K562 (cell line): ENCODE measurements around the gene SLAIN1. TPM values are rescaled to one million over a fixed set of nuclear protein-coding genes. Genes with fewer than 3 reads are reported as not detected.

ENCODE experiments used
- ATAC-seq: fragments of 200-7000 bp; cut with Tn5 transposase; 3 replicates; pipeline ENCODE4 v1.9.1; 2020; ENCODE audit warnings: moderate library complexity
- BruUV-seq: library from RNA; stranded (reverse); fragments of 400-500 nt; replicated peaks from 2 replicates; lab custom pipeline; 2021; lab: Mats Ljungman, UMichigan
- CTCF ChIA-PET: fragments of 300-600 bp; formaldehyde crosslinking; extraction: SDS; loops from one replicate; lab custom pipeline; 2021; ENCODE audit warnings: low intra/inter-chr PET ratio; lab: Yijun Ruan, JAX
- POLR2A ChIA-PET: fragments of 300-600, 350-650 bp; sonication (Branson Sonifier 250); formaldehyde crosslinking; extraction: SDS; loops from one replicate; lab custom pipeline; 2021; ENCODE audit warnings: antibody characterized with exemption, inconsistent platforms; lab: Yijun Ruan, JAX
- DNase-seq, 4 experiments: peaks; one replicate each; pipeline versions ENCODE4 v3.0.0 to v3.0.0-alpha.2; 2011 to 2018; ENCODE audit warnings: low spot score in 3 of 4, mixed read lengths in 3 of 4; ENCODE audit errors: extremely low read depth in 1 of 4
- FAIRE-seq: peaks from 2 replicates; lab custom pipeline; 2011; peaks lifted over from hg19 to GRCh38; lab: Jason Lieb, UNC
- H2AFZ ChIP-seq: 2 replicates; pipeline ENCODE4 v1.6.0; 2011; ENCODE audit warnings: low read depth, low read length, control low read depth, inconsistent platforms
- H3K27ac ChIP-seq: fragments of 200-600 bp; 3 replicates; pipeline ENCODE4 v1.8.0; 2011; ENCODE audit warnings: low read depth, mild to moderate bottlenecking, control low read depth, inconsistent platforms, low read length, moderate library complexity, mixed read lengths; ENCODE audit errors: extremely low read depth
- H3K27me3 ChIP-seq, 2 experiments: fragments of 300-600 bp in 1 of 2; 2 replicates in 1 of 2; 3 replicates in 1 of 2; pipeline versions ENCODE4 v1.6.0 to v1.8.0; 2011; ENCODE audit warnings: inconsistent platforms in 2 of 2, low read length in 2 of 2, mild to moderate bottlenecking in 1 of 2, mixed read lengths in 1 of 2, moderate library complexity in 1 of 2; ENCODE audit not compliant: control insufficient read depth in 2 of 2, insufficient read depth in 2 of 2
- H3K36me3 ChIP-seq: fragments of 300-600 bp; 3 replicates; pipeline ENCODE4 v1.8.0; 2011; ENCODE audit warnings: mild to moderate bottlenecking, low read length, inconsistent platforms; ENCODE audit not compliant: control insufficient read depth, insufficient read depth
- H3K4me1 ChIP-seq, 2 experiments: fragments of 200-600 bp in 1 of 2; replicated peaks in 1 of 2; 2 replicates in 1 of 2; 3 replicates in 1 of 2; pipeline versions ENCODE4 v1.5.1 to v1.8.0; 2011; ENCODE audit warnings: inconsistent platforms in 2 of 2, low read length in 2 of 2, mild to moderate bottlenecking in 1 of 2, mixed read lengths in 1 of 2, moderate library complexity in 1 of 2; ENCODE audit not compliant: control insufficient read depth in 2 of 2, insufficient read depth in 2 of 2
- H3K4me2 ChIP-seq: 2 replicates; pipeline ENCODE4 v1.6.1; 2011; ENCODE audit warnings: low read length, control low read depth, inconsistent platforms, mixed read lengths; ENCODE audit not compliant: insufficient read depth
- H3K4me3 ChIP-seq: fragments of 200-600 bp; sonication (generic), shearing (Covaris generic); 2 replicates; pipeline ENCODE4 v1.5.1; 2016; ENCODE audit warnings: control low read depth, inconsistent platforms
- H3K79me2 ChIP-seq: fragments of 200-600 bp; 3 replicates; pipeline ENCODE4 v1.8.0; 2011; ENCODE audit warnings: low read length, inconsistent platforms; ENCODE audit not compliant: control insufficient read depth, insufficient read depth
- H3K9ac ChIP-seq, 2 experiments: 2 replicates each; pipeline versions ENCODE4 v1.6.0 to v1.6.1; 2011; ENCODE audit warnings: low read depth in 2 of 2, low read length in 2 of 2, control low read depth in 1 of 2, inconsistent platforms in 1 of 2, mild to moderate bottlenecking in 1 of 2, mixed read lengths in 1 of 2; ENCODE audit not compliant: insufficient read depth in 1 of 2
- H3K9me1 ChIP-seq: one replicate; pipeline ENCODE4 v1.6.0; 2011; ENCODE audit warnings: inconsistent platforms, mild to moderate bottlenecking, low read length, moderate library complexity; ENCODE audit not compliant: control insufficient read depth, insufficient read depth
- H3K9me3 ChIP-seq: replicated peaks from 2 replicates; pipeline ENCODE4 v1.5.1; 2011; ENCODE audit warnings: low read depth, low read length, inconsistent platforms; ENCODE audit not compliant: control insufficient read depth, insufficient read depth
- H4K20me1 ChIP-seq: replicated peaks from 2 replicates; pipeline ENCODE4 v1.6.1; 2011; ENCODE audit warnings: low read length, inconsistent platforms, mixed read lengths; ENCODE audit not compliant: control insufficient read depth, insufficient read depth
- BRCA1 ChIP-seq, 2 experiments: fragments of 450-650 bp in 1 of 2; sonication (generic) in 1 of 2; formaldehyde crosslinking in 1 of 2; IDR thresholded peaks; 2 replicates each; pipeline versions ENCODE4 v1.5.0 to v1.6.1; 2017 to 2020; ENCODE audit warnings: mild to moderate bottlenecking in 1 of 2, missing genetic modification reagents in 1 of 2
- GTF2F1 ChIP-seq: IDR thresholded peaks from 2 replicates; pipeline ENCODE4 v1.6.1; 2011; ENCODE audit warnings: low read depth, low read length, improper control_type of control experiment
- SMARCE1 ChIP-seq: fragments of 450-650 bp; IDR thresholded peaks from 2 replicates; pipeline ENCODE4 v1.7.1; 2016; ENCODE audit warnings: mild to moderate bottlenecking
- TCF7L2 ChIP-seq: fragments of 150-350 bp; IDR thresholded peaks from 2 replicates; pipeline ENCODE4 v1.6.1; 2016; ENCODE audit warnings: low read depth, mild to moderate bottlenecking, low read length, moderate library complexity
- TGIF2 ChIP-seq: sonication (generic); formaldehyde crosslinking; IDR thresholded peaks from 2 replicates; pipeline ENCODE4 v1.8.1; 2022; ENCODE audit warnings: mild to moderate bottlenecking, missing genetic modification reagents, moderate library complexity
- ZNF124 ChIP-seq: sonication (generic); formaldehyde crosslinking; IDR thresholded peaks from 2 replicates; pipeline ENCODE4 v1.8.1; 2022; ENCODE audit warnings: missing genetic modification reagents
- in situ Hi-C: fragments of 300-500 bp; cut with MboI; formaldehyde crosslinking; loops from 4 replicates; pipeline ENCODE4 v1.15.0; 2018; ENCODE audit warnings: inconsistent platforms, mixed read lengths
- intact Hi-C: fragments of 100-400 bp; cut with micrococcal nuclease; formaldehyde crosslinking; loops from 2 replicates; pipeline ENCODE4 v1.14.2; 2022
- polyA plus RNA-seq, 8 experiments: library from polyadenylated mRNA; depleted of rRNA in 4 of 8; stranded (reverse) in 5 of 8; unstranded in 3 of 8; fragments of >200 nt; fragmentation: Nextera tagmentation in 2 of 8; fragmentation: Illumina TruSeq in 1 of 8; extraction: Ambion mirVana in 2 of 8; extraction: Trizol in 1 of 8; gene quantifications; 2 replicates each; pipeline versions ENCODE4 v1.2.1 to v1.2.3, GENCODE V29; 2011 to 2014; ENCODE audit warnings: inconsistent platforms in 1 of 8, missing spikeins in 1 of 8
- total RNA-seq, 7 experiments: library from RNA; depleted of rRNA in 6 of 7; stranded (reverse); fragments of >200 nt in 6 of 7; fragmentation: Illumina TruSeq in 2 of 7; extraction: Trizol in 2 of 7; gene quantifications; 2 replicates each; pipeline versions ENCODE4 v1.2.1 to v1.2.3, GENCODE V29; 2011 to 2021; ENCODE audit warnings: low replicate concordance in 1 of 7
- TF ChIP-seq, protein P1 (sequence below), 2 experiments: IDR thresholded peaks; 2 replicates each; pipeline ENCODE4 v1.6.1; 2011; ENCODE audit warnings: borderline replicate concordance in 1 of 2, control low read depth in 1 of 2, low read depth in 1 of 2, low read length in 1 of 2, mild to moderate bottlenecking in 1 of 2, mixed read lengths in 1 of 2, moderate library complexity in 1 of 2; ENCODE audit not compliant: insufficient read depth in 1 of 2, insufficient read length in 1 of 2, poor library complexity in 1 of 2, severe bottlenecking in 1 of 2; ENCODE audit errors: extremely low read depth in 1 of 2
- TF ChIP-seq, protein P2 (sequence below): fragments of 200-800 bp; sonication (Bioruptor generic); IDR thresholded peaks from 2 replicates; pipeline ENCODE4 v1.6.1; 2017; ENCODE audit warnings: missing genetic modification characterization, missing compliant biosample characterization
- TF ChIP-seq, protein P3 (sequence below): sonication (generic); formaldehyde crosslinking; IDR thresholded peaks from 2 replicates; pipeline ENCODE4 v1.8.0; 2023; ENCODE audit warnings: mild to moderate bottlenecking, missing genetic modification reagents
- TF ChIP-seq, protein P4 (sequence below), 2 experiments: fragments of 450-650 bp in 1 of 2; sonication (generic) in 1 of 2; formaldehyde crosslinking in 1 of 2; IDR thresholded peaks in 1 of 2; conservative IDR thresholded peaks in 1 of 2; 2 replicates each; pipeline versions ENCODE4 v1.6.1 to v1.8.1; 2016 to 2023; ENCODE audit warnings: mild to moderate bottlenecking in 2 of 2, moderate library complexity in 2 of 2, inconsistent platforms in 1 of 2, missing genetic modification reagents in 1 of 2
- TF ChIP-seq, protein P5 (sequence below): sonication (generic); formaldehyde crosslinking; IDR thresholded peaks from 2 replicates; pipeline ENCODE4 v1.8.1; 2022; ENCODE audit warnings: missing genetic modification reagents

The SLAIN1 gene
- total and polyA plus RNA-seq, 9 of the 15 experiments (the other 6 are each of a cell fraction or from before 2014, with no cell fraction given) = 0.07 to 0.40 (median 0.10) TPM; not detected in 3

DNA sequence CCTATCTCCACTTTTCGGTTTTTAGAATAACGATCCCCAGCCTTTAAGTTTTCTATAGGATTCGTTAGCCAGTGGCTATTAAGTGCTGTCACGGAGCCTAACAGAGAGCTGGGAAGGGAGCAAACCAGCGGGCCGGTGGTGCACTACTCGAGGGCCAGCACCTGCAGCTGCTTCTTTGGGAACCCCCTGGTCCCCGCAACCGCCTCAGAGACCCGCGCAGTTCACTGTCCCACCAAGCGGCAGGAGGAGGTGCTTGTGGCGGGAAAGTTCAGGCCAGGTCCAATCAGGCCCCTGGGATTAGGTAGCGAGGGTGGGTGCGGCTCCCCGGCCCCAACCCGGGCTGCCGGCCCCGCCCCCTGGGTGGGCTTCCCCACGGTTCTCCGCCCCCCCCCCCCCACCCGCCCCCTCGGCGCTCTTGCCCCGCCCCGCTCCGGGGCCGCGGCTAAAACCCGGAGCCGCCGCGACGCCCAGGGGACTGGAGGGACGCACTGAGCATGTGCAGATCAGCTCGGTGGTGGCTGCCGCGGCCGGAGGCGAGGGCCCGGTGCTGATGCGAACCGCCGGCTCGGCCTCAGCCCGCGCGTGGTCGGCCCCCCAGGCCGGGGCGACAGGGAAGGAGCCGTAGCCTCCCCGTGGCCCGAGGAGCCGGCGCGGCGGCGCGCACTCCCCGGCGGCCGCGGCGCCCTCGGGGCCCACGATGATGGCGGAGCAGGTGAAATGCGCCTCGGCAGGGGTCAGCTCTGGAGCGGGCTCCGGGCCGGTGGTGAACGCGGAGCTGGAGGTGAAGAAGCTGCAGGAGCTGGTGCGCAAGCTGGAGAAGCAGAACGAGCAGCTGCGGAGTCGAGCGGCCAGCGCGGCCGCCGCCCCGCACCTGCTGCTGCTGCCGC lies at the start of gene SLAIN1 (continued):
- TF ChIP-seq, protein P1, sequence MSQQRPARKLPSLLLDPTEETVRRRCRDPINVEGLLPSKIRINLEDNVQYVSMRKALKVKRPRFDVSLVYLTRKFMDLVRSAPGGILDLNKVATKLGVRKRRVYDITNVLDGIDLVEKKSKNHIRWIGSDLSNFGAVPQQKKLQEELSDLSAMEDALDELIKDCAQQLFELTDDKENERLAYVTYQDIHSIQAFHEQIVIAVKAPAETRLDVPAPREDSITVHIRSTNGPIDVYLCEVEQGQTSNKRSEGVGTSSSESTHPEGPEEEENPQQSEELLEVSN (IDR thresholded peaks at IDR 0.05; ENCODE audit: borderline replicate concordance in 1 of 2, extremely low read depth in 1 of 2, insufficient read depth in 1 of 2, insufficient read length in 1 of 2, low read depth in 1 of 2, low read length in 1 of 2, poor library complexity in 1 of 2, severe bottlenecking in 1 of 2) = peak in 1 of 2 experiments; percentile 84
- TF ChIP-seq, protein P2, sequence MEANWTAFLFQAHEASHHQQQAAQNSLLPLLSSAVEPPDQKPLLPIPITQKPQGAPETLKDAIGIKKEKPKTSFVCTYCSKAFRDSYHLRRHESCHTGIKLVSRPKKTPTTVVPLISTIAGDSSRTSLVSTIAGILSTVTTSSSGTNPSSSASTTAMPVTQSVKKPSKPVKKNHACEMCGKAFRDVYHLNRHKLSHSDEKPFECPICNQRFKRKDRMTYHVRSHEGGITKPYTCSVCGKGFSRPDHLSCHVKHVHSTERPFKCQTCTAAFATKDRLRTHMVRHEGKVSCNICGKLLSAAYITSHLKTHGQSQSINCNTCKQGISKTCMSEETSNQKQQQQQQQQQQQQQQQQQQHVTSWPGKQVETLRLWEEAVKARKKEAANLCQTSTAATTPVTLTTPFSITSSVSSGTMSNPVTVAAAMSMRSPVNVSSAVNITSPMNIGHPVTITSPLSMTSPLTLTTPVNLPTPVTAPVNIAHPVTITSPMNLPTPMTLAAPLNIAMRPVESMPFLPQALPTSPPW (CRISPR knock-in tag) = peak; percentile 38; the same call in 1 of the 2 replicates

DNA sequence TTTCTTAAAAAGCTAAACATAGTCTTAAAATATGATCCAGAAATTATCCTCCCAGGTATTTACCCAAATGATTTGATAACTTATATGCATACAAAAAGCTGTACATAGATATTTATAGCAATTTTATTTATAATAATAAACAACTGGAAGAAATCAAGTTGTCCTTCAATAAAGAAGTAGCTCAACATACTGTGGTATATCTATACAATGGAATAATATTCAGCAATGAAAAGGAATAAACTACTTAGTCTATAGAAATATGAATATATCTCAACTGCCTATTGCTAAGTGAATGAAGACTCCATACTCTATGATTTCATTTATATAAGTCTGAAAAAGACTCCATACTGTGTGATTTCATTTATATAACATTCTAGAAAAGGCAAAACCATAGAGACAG lies 47.1 kb upstream of the SLAIN1 start:
- FAIRE-seq = no peak
- CTCF ChIA-PET = no interaction called here
- no peaks in the 10 kb centered on the region for H3K4me1 ChIP-seq
- POLR2A ChIA-PET = no interaction called here
- ATAC-seq = no peak
- H3K9me3 ChIP-seq = no peaks in the 10 kb centered on the region
- H3K4me3 ChIP-seq = no peak overlapping the region
- H3K36me3 ChIP-seq = no peaks in the 10 kb centered on the region
- in situ Hi-C loops (no loop called here), intact Hi-C loops (no loop called here)
- no peak overlapping the region for H2AFZ ChIP-seq
- no peaks in the 10 kb centered on the region for H3K79me2 ChIP-seq
- no peaks in the 10 kb centered on the region for H4K20me1 ChIP-seq
- DNase-seq = no peak
- H3K9me1 ChIP-seq = no peaks in the 10 kb centered on the region
- no TSS peak for BruUV-seq
- H3K9ac ChIP-seq = no peak overlapping the region
- no peak overlapping the region for H3K4me2 ChIP-seq
- no peaks in the 10 kb centered on the region for H3K27me3 ChIP-seq
- no peak overlapping the region for H3K27ac ChIP-seq
- TF ChIP-seq SMARCE1 = no peak
- TF ChIP-seq, protein P3, sequence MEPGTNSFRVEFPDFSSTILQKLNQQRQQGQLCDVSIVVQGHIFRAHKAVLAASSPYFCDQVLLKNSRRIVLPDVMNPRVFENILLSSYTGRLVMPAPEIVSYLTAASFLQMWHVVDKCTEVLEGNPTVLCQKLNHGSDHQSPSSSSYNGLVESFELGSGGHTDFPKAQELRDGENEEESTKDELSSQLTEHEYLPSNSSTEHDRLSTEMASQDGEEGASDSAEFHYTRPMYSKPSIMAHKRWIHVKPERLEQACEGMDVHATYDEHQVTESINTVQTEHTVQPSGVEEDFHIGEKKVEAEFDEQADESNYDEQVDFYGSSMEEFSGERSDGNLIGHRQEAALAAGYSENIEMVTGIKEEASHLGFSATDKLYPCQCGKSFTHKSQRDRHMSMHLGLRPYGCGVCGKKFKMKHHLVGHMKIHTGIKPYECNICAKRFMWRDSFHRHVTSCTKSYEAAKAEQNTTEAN (CRISPR knock-in tag) = no peak
- no peak for TF ChIP-seq BRCA1 (IDR thresholded peaks at IDR 0.05)
- no peak for TF ChIP-seq BRCA1 (CRISPR knock-in tag; IDR thresholded peaks at IDR 0.05)
- no peak for TF ChIP-seq ZNF124 (CRISPR knock-in tag)
- TF ChIP-seq, protein P4, sequence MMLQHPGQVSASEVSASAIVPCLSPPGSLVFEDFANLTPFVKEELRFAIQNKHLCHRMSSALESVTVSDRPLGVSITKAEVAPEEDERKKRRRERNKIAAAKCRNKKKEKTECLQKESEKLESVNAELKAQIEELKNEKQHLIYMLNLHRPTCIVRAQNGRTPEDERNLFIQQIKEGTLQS (IDR thresholded peaks at IDR 0.05) = no peak
- TF ChIP-seq, protein P4 (CRISPR knock-in tag; conservative IDR thresholded peaks at IDR 0.05) = no peak
- no peak for TF ChIP-seq TCF7L2
- TF ChIP-seq TGIF2 = no peak
- TF ChIP-seq GTF2F1 = no peak
- TF ChIP-seq, protein P5, sequence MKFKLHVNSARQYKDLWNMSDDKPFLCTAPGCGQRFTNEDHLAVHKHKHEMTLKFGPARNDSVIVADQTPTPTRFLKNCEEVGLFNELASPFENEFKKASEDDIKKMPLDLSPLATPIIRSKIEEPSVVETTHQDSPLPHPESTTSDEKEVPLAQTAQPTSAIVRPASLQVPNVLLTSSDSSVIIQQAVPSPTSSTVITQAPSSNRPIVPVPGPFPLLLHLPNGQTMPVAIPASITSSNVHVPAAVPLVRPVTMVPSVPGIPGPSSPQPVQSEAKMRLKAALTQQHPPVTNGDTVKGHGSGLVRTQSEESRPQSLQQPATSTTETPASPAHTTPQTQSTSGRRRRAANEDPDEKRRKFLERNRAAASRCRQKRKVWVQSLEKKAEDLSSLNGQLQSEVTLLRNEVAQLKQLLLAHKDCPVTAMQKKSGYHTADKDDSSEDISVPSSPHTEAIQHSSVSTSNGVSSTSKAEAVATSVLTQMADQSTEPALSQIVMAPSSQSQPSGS (CRISPR knock-in tag) = no peak
